ENCODE data around the gene GDNF. TPM values are rescaled to one million over a fixed set of nuclear protein-coding genes. Genes with fewer than 3 reads are reported as not detected.
"Not testable (repeated sequence)": the region's sequence is repeated elsewhere in the genome, so short reads cannot be mapped to it uniquely, and the experiment has no call there.

The GDNF gene
- polyA plus RNA-seq, 6 donors from 2014 or later = not detected

- no peak for ATAC-seq (ENCODE audit: low read depth in 2 of 2)
Measured at GRCh38 chr5:37806016-37806415, 33.8 kb downstream of the GDNF start.

GRCh38 chr5:37804401-37804800 lies 35.4 kb downstream of the GDNF start:
- Mint-ChIP-seq H3K27me3 (peaks cover 0 to 23% (median 19%) of the 10 kb centered on the region in 3 donors), H3K27ac (no peak overlapping the region), H3K36me3 (no peaks in the 10 kb centered on the region), H3K9me3 (peaks cover 0 to 12% (median 7%) of the 10 kb centered on the region in 7 donors), H3K4me1 (no peaks in the 10 kb centered on the region), H3K4me3 (no peak overlapping the region)
- DNase-seq (no peak), ATAC-seq (ENCODE audit: low read depth in 2 of 2) (no peak)

More at GRCh38 chr5:37806016-37806415, 33.8 kb downstream of the GDNF start:
- Mint-ChIP-seq H3K4me1 (no peaks in the 10 kb centered on the region), H3K9me3 (peaks cover 0 to 12% (median 4%) of the 10 kb centered on the region in 7 donors), H3K27me3 (peaks cover 0 to 28% (median 11%) of the 10 kb centered on the region in 3 donors), H3K27ac (no peak overlapping the region), H3K4me3 (no peak overlapping the region), H3K36me3 (no peaks in the 10 kb centered on the region)
- DNase-seq = no peak

- Mint-ChIP-seq H3K4me3 (no peak overlapping the region), H3K36me3 (no peaks in the 10 kb centered on the region), H3K27me3 (peaks cover 0 to 23% (median 19%) of the 10 kb centered on the region in 3 donors), H3K9me3 (peaks cover 0 to 12% (median 7%) of the 10 kb centered on the region in 7 donors), H3K27ac (no peak overlapping the region), H3K4me1 (no peaks in the 10 kb centered on the region)
- DNase-seq (no peak), ATAC-seq (ENCODE audit: low read depth in 2 of 2) (no peak)
Measured at GRCh38 chr5:37803487-37803886, 36.4 kb downstream of the GDNF start.

- no peaks in the 10 kb centered on the region for H3K36me3 Mint-ChIP-seq
- no peak for DNase-seq
- H3K4me1 Mint-ChIP-seq = no peaks in the 10 kb centered on the region
- ATAC-seq (ENCODE audit: low read depth in 2 of 2) = no peak
- H3K9me3 Mint-ChIP-seq = peaks cover 2 to 24% (median 7%) of the 10 kb centered on the region in 7 donors
- no peak overlapping the region for H3K4me3 Mint-ChIP-seq
- H3K27ac Mint-ChIP-seq = no peak overlapping the region
- H3K27me3 Mint-ChIP-seq = peaks cover 0 to 27% (median 15%) of the 10 kb centered on the region in 3 donors
Measured at GRCh38 chr5:37801521-37801920, 38.3 kb downstream of the GDNF start.

GRCh38 chr5:37799865-37800421 lies 39.9 kb downstream of the GDNF start:
- no peak for ATAC-seq (ENCODE audit: low read depth in 2 of 2)
- Mint-ChIP-seq H3K27me3 (peaks cover 0 to 16% (median 6%) of the 10 kb centered on the region in 3 donors), H3K36me3 (peaks cover 0 to 1% of the 10 kb centered on the region in 2 donors), H3K4me3 (no peak overlapping the region), H3K27ac (no peak overlapping the region), H3K9me3 (peaks cover 7 to 27% (median 14%) of the 10 kb centered on the region in 7 donors), H3K4me1 (no peaks in the 10 kb centered on the region)
- DNase-seq = no peak

GRCh38 chr5:37796435-37796834 lies 43.4 kb downstream of the GDNF start:
- ATAC-seq (ENCODE audit: low read depth in 2 of 2); DNase-seq; H3K27ac Mint-ChIP-seq; H3K4me3 Mint-ChIP-seq; H3K4me1 Mint-ChIP-seq: not testable (repeated sequence)
- H3K36me3 Mint-ChIP-seq = peaks cover 0 to 22% of the 10 kb centered on the region in 2 donors
- H3K9me3 Mint-ChIP-seq = peaks cover 14 to 61% (median 29%) of the 10 kb centered on the region in 7 donors
- peaks cover 4 to 27% (median 7%) of the 10 kb centered on the region in 3 donors for H3K27me3 Mint-ChIP-seq

- not testable (repeated sequence) for H3K4me1 Mint-ChIP-seq
Measured at GRCh38 chr5:37795292-37795691, 44.5 kb downstream of the GDNF start.

GRCh38 chr5:37792975-37793631 lies 46.7 kb downstream of the GDNF start:
- no peak for ATAC-seq (ENCODE audit: low read depth in 2 of 2)
- Mint-ChIP-seq H3K27ac (no peak overlapping the region), H3K9me3 (peaks cover 13 to 60% (median 36%) of the 10 kb centered on the region in 7 donors), H3K36me3 (peaks cover 0 to 22% of the 10 kb centered on the region in 2 donors), H3K4me3 (no peak overlapping the region), H3K4me1 (no peaks in the 10 kb centered on the region), H3K27me3 (peaks cover 8 to 28% (median 13%) of the 10 kb centered on the region in 3 donors)
- no peak for DNase-seq

More at GRCh38 chr5:37795292-37795691, 44.5 kb downstream of the GDNF start:
- H3K27me3 Mint-ChIP-seq = peaks cover 4 to 22% (median 7%) of the 10 kb centered on the region in 3 donors
- not testable (repeated sequence) for H3K4me3 Mint-ChIP-seq; DNase-seq; ATAC-seq (ENCODE audit: low read depth in 2 of 2); H3K27ac Mint-ChIP-seq
- H3K9me3 Mint-ChIP-seq = peaks cover 12 to 64% (median 34%) of the 10 kb centered on the region in 7 donors
- H3K36me3 Mint-ChIP-seq = peaks cover 0 to 22% of the 10 kb centered on the region in 2 donors

- no peaks in the 10 kb centered on the region for H3K4me1 Mint-ChIP-seq
- DNase-seq (no peak), ATAC-seq (ENCODE audit: low read depth in 2 of 2) (no peak)
- H3K27me3 Mint-ChIP-seq = peaks cover 8 to 21% (median 14%) of the 10 kb centered on the region in 3 donors
- peaks cover 10 to 50% (median 36%) of the 10 kb centered on the region in 7 donors for H3K9me3 Mint-ChIP-seq
- H3K4me3 Mint-ChIP-seq = no peak overlapping the region
- H3K27ac Mint-ChIP-seq = no peak overlapping the region
- H3K36me3 Mint-ChIP-seq = peaks cover 0 to 22% of the 10 kb centered on the region in 2 donors
Measured at GRCh38 chr5:37791321-37791720, 48.5 kb downstream of the GDNF start.

GRCh38 chr5:37789991-37790390 lies 49.9 kb downstream of the GDNF start:
- peaks cover 0 to 26% of the 10 kb centered on the region in 2 donors for H3K36me3 Mint-ChIP-seq

GRCh38 chr5:37787742-37788141 lies 52.1 kb downstream of the GDNF start:
- Mint-ChIP-seq H3K4me3 (no peak overlapping the region), H3K27ac (no peak overlapping the region), H3K4me1 (no peaks in the 10 kb centered on the region), H3K27me3 (peaks cover 8 to 22% (median 18%) of the 10 kb centered on the region in 3 donors), H3K9me3 (peaks cover 8 to 26% (median 13%) of the 10 kb centered on the region in 7 donors), H3K36me3 (peaks cover 0 to 12% of the 10 kb centered on the region in 2 donors)
- DNase-seq (no peak), ATAC-seq (ENCODE audit: low read depth in 2 of 2) (no peak)

More at GRCh38 chr5:37789991-37790390, 49.9 kb downstream of the GDNF start:
- ATAC-seq (ENCODE audit: low read depth in 2 of 2) = no peak
- H3K27me3 Mint-ChIP-seq = peaks cover 8 to 28% (median 18%) of the 10 kb centered on the region in 3 donors
- H3K9me3 Mint-ChIP-seq = peaks cover 12 to 40% (median 29%) of the 10 kb centered on the region in 7 donors
- H3K4me3 Mint-ChIP-seq = no peak overlapping the region
- H3K4me1 Mint-ChIP-seq = no peaks in the 10 kb centered on the region
- H3K27ac Mint-ChIP-seq = no peak overlapping the region
- DNase-seq = no peak

- Mint-ChIP-seq H3K4me3 (no peak overlapping the region), H3K9me3 (peaks cover 8 to 19% (median 13%) of the 10 kb centered on the region in 7 donors), H3K27me3 (peaks cover 8 to 22% (median 18%) of the 10 kb centered on the region in 3 donors), H3K27ac (no peak overlapping the region), H3K4me1 (no peaks in the 10 kb centered on the region), H3K36me3 (peaks cover 0 to 12% of the 10 kb centered on the region in 2 donors)
- DNase-seq = no peak
- no peak for ATAC-seq (ENCODE audit: low read depth in 2 of 2)
Measured at GRCh38 chr5:37786862-37787519, 52.9 kb downstream of the GDNF start.

GRCh38 chr5:37786416-37786815 lies 53.4 kb downstream of the GDNF start:
- Mint-ChIP-seq H3K27me3 (peaks cover 4 to 22% (median 18%) of the 10 kb centered on the region in 3 donors), H3K4me3 (no peak overlapping the region), H3K36me3 (peaks cover 0 to 12% of the 10 kb centered on the region in 2 donors), H3K27ac (no peak overlapping the region), H3K4me1 (no peaks in the 10 kb centered on the region), H3K9me3 (peaks cover 7 to 13% (median 8%) of the 10 kb centered on the region in 7 donors)
- ATAC-seq (ENCODE audit: low read depth in 2 of 2) (no peak), DNase-seq (no peak)

Measured in naive B cell (primary cell).